Keratinocyte (primary cell): ENCODE measurements around the gene SCARF2.

ENCODE experiments used
- CTCF ChIP-seq, 3 experiments: IDR thresholded peaks in 1 of 3; conservative IDR thresholded peaks in 1 of 3; optimal IDR thresholded peaks in 1 of 3; 2 replicates in 2 of 3; 3 replicates in 1 of 3; pipeline versions ENCODE3 to v1.5.1; 2011; ENCODE audit warnings: low read length in 3 of 3, mild to moderate bottlenecking in 3 of 3, moderate library complexity in 2 of 3, control low read depth in 1 of 3, inconsistent platforms in 1 of 3; ENCODE audit not compliant: insufficient read depth in 2 of 3; ENCODE audit errors: extremely low read depth in 1 of 3
- EZH2 ChIP-seq: IDR thresholded peaks from one replicate; pipeline ENCODE4 v1.6.1; 2012; ENCODE audit warnings: inconsistent platforms, mild to moderate bottlenecking, low read length, moderate library complexity

- TF ChIP-seq EZH2 (no peak), CTCF (optimal IDR thresholded peaks at IDR 0.05 in 1 of 3, IDR thresholded peaks at IDR 0.05 in 1 of 3, conservative IDR thresholded peaks at IDR 0.05 in 1 of 3; ENCODE audit: extremely low read depth in 1 of 3, insufficient read depth in 2 of 3, low read length in 3 of 3) (no peak)
Observed at GRCh38 chr22:20400606-20401375, 36.8 kb downstream of the SCARF2 start.
